ENCODE measurements around the gene TWSG1.

DNA sequence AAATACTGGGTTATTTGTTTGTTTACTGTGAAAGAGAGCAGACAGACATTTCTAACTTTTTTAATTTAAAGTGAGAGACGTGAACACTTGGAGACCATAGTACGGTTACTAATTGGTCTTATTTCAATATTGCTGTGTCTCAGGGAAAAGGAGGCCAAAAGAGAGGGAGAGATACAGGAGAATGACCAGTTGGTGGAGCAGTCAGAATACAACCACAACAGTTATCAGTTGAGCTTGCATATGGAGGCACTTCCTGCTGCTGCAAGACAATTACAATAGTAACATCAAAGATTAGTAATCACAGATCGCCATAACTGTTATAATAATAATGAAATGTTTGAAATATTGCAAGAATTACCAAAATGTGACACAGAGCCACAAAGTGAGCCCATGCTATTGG is 58.2 kb downstream of the TWSG1 start:
- no peak for TF ChIP-seq EP300 (conservative IDR thresholded peaks at IDR 0.05; ENCODE audit: poor library complexity, severe bottlenecking)
- no peak for TF ChIP-seq CTCF (IDR thresholded peaks at IDR 0.05; ENCODE audit: poor library complexity, severe bottlenecking)
- no peak for TF ChIP-seq TAF1 (IDR thresholded peaks at IDR 0.05; ENCODE audit: low read depth)

All from neural cell (in vitro differentiated cells).